GF-D8 (cell line): ENCODE results near the gene THAP3.
A peak's percentile ranks its signal among the peaks of the same experiment; 100 is the strongest.
"Not testable (repeated sequence)": the region's sequence is repeated elsewhere in the genome, so short reads cannot be mapped to it uniquely, and the experiment has no call there.

Experiments
- DNase-seq: peaks from one replicate; lab custom pipeline; 2025; lab: John Stamatoyannopoulos, UW

Gene THAP3

DNA sequence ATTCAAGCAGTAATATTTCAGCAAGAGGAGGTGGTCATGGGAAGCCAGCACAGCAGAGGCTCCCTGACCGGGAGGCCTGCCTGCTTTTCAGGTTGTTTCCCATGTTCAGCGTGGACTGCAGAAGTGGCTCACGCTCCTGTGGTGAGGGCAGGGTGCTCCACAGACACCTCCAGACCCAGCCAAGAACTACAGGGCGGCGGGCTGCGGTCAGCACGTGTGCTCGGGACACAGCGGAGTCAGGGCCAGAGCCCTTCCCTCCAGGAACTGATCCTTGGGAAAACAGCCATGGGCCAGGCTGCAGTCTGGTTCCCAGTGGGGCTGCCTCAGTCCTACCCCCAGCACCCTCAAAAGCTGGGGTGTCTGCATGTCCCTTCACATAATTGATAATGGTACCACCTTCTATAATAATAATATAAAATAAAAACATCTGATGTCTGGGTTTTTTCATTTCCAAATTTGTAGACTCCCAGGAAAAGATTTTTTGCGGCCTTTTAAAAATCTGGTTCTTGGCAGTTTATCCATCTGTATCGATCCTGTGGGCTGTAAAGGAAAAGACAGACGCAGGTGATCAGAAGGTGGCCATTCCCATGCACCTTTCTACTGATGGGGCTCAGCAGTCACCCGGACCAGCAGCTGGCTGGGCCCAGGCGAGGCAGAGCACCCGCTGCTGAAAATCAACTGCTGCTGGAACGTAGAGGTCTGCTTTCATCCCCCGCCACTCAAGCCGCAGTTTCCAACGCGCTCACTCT is 10.7 kb downstream of the THAP3 start:
- DNase-seq: no peak

DNA sequence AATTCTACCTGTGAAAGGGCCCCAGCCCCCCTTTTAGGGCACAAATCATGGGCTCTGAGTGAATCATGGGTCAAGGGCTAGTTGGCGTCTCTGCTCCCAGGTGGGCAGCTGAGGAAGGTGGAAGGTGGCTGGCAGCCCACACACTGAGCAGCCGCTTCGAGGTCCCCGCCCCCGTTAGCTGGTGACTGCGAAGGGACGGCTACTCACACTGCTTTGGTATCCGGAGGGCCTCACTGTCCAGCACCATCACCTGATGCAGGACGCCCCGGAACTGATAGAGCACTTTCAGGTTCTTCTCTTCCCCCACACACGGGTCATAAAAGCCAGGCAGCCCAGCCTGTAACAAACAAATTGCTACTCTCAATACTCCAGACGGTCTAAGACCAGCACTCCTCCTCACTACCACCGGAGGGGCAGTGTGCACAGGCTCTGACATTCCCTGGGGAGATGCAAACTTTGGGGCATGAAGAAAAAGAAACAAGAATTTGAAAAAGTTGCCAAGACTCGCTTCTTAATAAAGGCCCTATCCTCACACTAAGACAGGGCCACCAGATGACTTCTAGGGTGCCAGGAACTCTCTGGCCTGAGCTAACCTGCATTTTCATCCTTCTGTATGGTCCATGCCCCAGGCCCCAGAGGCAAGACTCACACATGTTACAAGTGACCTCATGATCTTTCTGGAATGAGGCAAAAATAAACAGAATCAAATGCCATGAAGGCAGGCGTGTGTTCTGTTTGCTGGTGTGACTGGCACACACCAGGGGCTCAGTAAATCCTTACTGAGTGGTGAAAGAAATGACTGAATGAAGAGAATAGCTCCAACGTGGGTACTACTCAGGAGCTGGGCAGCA is 11.5 kb downstream of the THAP3 start:
- no peak for DNase-seq

- not testable (repeated sequence) for DNase-seq
Measured at GRCh38 chr1:6636778-6637177, 12.1 kb downstream of the THAP3 start.

- no peak for DNase-seq
Measured at GRCh38 chr1:6637770-6638169, 13.1 kb downstream of the THAP3 start.

DNA sequence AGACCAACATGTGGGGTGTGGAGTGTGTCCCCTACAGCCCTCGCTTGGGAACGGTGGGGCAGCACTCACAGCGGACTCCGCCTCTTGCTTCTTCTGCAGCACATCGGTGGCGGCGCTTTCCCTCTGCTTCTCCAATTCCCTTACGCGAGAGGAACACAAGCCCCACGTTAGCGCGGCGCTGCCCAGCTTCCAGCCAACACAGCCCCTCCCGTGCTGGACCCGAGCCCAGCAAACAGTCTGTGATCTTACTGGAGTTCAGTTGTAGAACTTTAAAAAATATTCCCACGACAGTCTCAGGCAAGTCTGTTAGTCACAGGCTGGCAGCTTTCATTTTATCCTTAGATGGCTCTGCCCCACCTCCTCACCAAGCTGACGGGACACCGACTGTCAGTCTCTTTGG is 13.6 kb downstream of the THAP3 start:
- no peak for DNase-seq

DNA sequence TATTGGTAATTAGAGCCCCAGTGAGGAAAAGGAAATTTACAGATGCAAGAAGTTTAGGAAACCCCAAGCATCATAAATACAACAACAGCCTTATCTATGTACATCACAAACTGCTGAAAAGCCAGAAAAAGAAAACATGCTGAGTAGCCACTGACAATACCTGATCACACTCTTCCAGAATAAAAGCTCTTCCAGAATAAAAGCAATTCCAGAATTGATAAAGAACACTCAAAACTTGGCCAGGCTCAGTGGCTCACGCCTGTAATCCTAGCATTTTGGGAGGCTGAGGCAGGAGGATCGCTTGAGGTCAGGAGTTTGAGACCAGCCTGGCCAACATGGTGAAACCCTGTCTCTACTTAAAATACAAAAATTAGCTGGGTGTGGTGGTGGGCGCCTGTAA is 16.2 kb downstream of the THAP3 start:
- DNase-seq: not testable (repeated sequence)

- no peak for DNase-seq
Measured at GRCh38 chr1:6645018-6645417, 20.4 kb downstream of the THAP3 start.

- DNase-seq: no peak
Measured at GRCh38 chr1:6646499-6647148, 22.0 kb downstream of the THAP3 start.

- no peak for DNase-seq
Measured at GRCh38 chr1:6648556-6648955, 23.9 kb downstream of the THAP3 start.

DNA sequence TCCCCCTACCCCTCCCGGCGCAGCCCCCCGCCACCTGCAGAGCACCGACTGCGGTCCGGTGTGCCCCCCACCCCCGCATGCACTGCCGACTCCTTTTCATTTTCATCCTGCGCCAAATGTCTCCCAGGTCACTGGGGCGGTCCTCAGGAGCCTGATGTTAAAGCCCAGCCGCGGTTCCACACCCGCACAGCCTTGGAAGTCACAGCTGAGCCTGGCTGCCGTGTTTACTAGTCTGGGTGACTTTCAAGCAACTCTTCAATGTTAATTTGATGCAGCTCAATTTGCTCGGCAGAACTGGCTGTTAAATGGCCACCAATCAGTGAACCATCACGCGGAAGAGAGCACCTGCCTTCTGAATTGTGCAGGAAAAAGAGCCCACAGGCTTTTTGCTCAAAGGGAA is 27.2 kb downstream of the THAP3 start:
- no peak for DNase-seq

- DNase-seq: peak; percentile 94
Measured at GRCh38 chr1:6652986-6653385, 28.3 kb downstream of the THAP3 start.

DNA sequence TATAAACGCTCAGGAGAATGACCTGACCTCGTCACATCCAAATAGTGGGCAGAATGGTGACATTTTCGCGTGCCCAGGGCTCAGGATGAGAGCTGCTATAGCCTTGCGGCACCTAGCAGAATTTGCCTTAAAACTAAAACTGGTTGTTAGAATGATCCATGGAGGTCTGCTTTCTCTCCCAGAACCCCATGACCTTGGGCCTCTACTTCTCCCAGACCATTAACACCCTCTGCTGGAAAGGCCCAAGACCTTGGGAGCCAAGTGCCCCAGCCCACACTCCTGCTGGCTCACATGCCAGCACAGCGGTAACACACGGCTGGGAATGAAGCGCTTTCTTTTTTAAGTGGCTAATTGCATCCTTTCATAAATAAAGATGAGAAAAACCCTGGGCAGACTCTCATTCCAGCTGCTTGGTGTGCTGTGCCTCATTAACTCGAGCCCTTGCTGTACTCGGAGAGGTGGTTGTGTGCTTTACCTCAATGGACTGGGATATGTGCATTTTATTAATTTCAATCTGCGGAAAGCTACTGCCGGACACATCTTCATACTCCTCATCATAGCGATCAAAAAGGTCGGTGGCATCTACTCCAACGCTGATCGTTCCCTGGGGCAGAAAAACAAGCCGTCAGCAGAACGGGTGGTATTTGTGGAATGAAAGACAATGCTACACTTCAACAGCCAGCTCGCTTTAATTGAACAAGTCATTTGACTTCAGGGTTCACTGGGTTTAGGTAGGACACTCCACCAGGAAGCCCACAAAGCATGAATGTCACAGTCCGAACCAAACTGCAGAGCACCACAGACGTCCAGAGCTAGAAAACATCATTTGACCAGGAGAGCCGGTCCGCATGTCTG is 29.0 kb downstream of the THAP3 start:
- no peak for DNase-seq

DNA sequence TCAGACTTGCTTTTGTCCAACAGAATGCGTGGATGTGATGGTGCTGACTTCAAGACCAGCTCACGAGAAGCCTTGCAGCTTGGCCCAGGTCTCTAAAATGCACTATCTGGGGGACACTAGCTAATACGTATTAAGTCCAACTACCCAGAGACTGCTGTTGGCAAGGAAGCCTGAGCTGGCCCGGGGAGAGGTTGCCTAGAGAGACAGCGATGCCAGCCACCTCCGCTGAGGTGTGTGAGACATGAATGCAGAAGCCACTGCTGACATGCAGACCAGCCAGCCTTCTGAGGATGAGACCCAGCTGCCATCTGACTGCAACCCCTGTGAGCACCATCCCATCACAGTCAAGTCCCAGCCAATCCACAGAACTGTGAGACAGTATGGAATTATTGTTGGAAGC is 32.5 kb downstream of the THAP3 start:
- no peak for DNase-seq

DNA sequence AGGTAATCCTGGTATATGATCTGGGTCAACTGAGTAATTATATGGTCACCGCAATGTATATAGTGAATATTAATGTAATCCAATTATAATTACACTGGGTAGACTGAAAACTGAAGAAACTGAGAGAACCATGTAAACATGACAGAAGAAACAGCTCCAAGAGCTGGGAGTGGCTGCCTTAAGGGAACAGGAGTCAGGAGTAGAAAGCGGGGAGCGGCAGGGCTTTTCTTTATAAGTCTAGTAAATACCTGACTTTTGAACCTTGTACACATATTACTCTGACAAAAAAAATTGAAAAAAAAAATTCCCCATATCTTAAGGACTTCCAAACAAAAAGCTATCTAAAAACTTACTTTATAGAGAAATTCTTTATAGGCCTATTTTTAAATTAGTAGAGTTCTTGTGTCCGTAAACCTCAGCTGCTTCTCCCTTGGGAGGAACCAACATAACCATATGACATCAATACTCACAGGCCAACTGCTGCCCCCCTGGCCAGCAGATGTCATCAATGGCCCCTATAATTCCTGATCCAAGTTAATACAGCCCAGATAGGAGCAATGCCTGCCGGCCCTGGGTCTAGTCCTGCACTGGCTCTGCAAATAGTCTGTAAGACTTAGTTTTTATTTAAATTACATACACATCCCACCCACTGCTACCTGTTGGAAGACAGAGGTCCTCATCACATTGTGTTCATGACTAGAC is 33.8 kb downstream of the THAP3 start:
- no peak for DNase-seq

DNA sequence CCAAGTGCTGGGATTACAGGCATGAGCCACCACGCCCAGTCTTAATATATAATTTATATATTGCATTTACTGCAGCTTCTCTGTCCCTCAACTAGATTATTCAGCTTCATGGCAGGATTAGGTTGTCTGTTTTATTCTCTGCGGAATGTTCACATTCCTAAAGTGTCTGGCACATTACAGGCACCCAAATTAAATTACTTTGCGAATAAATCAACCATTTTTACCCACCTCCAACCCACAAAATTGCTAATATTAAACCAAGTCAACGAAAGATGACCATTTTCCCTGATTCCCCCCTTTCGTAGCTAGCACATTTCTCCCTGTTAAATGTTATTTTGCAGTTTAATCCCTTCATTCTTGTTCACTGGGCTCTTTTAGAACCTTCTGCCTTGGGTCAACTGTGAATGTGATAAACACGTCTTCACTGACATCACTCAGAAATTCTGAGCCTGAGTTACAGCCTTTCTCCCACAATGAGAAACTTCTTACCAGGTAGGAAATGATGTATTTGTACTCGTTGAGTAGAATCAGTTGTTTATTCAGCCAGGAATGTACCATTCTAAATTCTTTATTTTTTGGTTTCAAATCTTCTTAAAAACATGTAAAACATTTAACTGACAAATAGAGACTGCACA is 35.9 kb downstream of the THAP3 start:
- DNase-seq: no peak

DNA sequence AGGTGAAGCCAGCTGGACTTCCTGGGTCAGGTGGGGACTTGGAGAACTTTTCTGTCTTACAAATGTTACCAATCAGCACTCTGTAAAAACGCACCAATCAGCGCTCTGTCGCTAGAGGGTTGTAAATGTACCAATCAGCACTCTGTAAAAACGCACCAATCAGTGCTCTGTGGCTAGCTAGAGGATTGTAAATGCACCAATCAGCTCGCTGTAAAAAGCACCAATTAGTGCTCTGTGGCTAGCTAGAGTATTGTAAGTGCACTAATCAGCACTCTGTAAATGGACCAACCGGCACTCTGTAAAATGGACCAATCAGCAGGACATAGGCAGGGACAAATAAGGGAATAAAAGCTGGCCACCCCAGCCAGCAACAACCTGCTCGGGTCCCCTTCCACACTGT is 37.8 kb downstream of the THAP3 start:
- not testable (repeated sequence) for DNase-seq

GRCh38 chr1:6666696-6667095 is 42.0 kb downstream of the THAP3 start:
- no peak for DNase-seq

DNA sequence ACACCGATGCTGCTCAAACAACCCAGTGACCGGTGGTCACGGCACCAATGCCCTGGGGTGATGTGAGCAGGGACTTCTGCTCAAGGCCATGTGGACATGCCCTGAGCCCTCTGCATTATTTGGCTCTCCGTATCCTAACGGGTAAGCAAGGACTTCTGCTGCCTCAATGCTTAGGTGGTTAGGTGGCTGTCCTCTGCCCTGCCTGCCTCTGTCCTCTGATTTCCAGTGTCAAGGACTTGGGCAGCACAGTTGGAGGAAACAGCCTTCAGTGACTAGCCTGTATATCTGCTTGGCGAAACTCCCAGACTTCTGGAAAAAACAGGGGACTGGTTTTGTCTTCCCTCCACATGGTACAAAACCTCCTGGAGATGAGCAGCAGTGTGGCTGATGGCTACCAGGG is 42.5 kb downstream of the THAP3 start:
- no peak for DNase-seq

- DNase-seq: no peak
Measured at GRCh38 chr1:6668503-6668902, 43.8 kb downstream of the THAP3 start.

DNA sequence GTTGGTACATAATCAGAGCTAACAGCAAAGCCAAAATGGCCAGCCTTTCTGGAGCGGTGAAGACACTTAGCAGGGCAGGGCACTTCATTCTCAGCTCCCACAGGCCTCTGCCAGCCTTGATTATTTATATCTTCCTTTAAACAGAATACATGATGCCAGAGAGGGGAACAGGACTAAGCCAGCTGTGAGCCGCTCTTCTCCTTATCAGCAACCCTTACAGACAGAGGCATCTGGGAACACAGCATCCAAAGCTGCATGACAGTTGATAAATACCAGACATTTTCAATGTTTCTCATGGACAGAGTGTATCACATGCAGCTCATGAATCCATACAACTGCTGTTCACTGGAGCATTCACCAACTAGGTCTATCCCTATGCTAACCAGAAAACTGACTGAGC is 47.9 kb downstream of the THAP3 start:
- no peak for DNase-seq
